GM12878 (cell line): ENCODE results near the gene SLC6A1. TPM values are rescaled to one million over a fixed set of nuclear protein-coding genes. Genes with fewer than 3 reads are reported as not detected.

ENCODE experiments used
- CBX3 ChIP-seq: fragments of 200-600 bp; sonication (generic); IDR thresholded peaks from 2 replicates; pipeline ENCODE4 v1.6.1; 2016; ENCODE audit warnings: low read depth, borderline replicate concordance
- EZH2 ChIP-seq: IDR thresholded peaks from 2 replicates; pipeline ENCODE4 v1.6.1; 2012; ENCODE audit warnings: low read depth, mild to moderate bottlenecking, control low read depth, inconsistent platforms, low read length, borderline replicate concordance; ENCODE audit not compliant: control insufficient read depth
- IKZF1 ChIP-seq: fragments of 450-650 bp; conservative IDR thresholded peaks from 2 replicates; pipeline ENCODE4 v1.6.1; 2017; ENCODE audit warnings: antibody characterized with exemption, mild to moderate bottlenecking
- MYC ChIP-seq: IDR thresholded peaks from 2 replicates; pipeline ENCODE4 v1.6.1; 2011; ENCODE audit warnings: mild to moderate bottlenecking, low read length, moderate library complexity, inconsistent platforms; ENCODE audit not compliant: insufficient read depth, insufficient replicate concordance, insufficient read length, severe bottlenecking
- NBN ChIP-seq: fragments of 450-650 bp; IDR thresholded peaks from 2 replicates; pipeline ENCODE4 v1.6.1; 2016
- RUNX3 ChIP-seq: IDR thresholded peaks from 2 replicates; pipeline ENCODE4 v1.6.1; 2012; ENCODE audit warnings: low read length, inconsistent platforms
- WRNIP1 ChIP-seq: IDR thresholded peaks from 2 replicates; pipeline ENCODE4 v1.6.1; 2011; ENCODE audit warnings: low read depth, low read length, improper control_type of control experiment, borderline replicate concordance
- ZNF217 ChIP-seq: fragments of 450-650 bp; IDR thresholded peaks from 2 replicates; pipeline ENCODE4 v1.6.1; 2017; ENCODE audit warnings: antibody characterized with exemption, mild to moderate bottlenecking
- ZNF24 ChIP-seq: fragments of 450-650 bp; IDR thresholded peaks from 2 replicates; pipeline ENCODE4 v1.6.1; 2017; ENCODE audit warnings: antibody characterized with exemption, mild to moderate bottlenecking
- ZNF622 ChIP-seq: fragments of 450-650 bp; IDR thresholded peaks from 2 replicates; pipeline ENCODE4 v1.6.1; 2017; ENCODE audit warnings: mild to moderate bottlenecking, inconsistent platforms
- polyA plus RNA-seq, 11 experiments: library from polyadenylated mRNA; depleted of rRNA in 4 of 11; unstranded in 6 of 11; stranded (reverse) in 5 of 11; fragments of >200 nt; fragmentation: Nextera tagmentation in 4 of 11; fragmentation: Illumina TruSeq in 1 of 11; extraction: Ambion mirVana in 4 of 11; extraction: Trizol in 1 of 11; gene quantifications; 1 replicate in 1 of 11; 2 replicates in 10 of 11; pipeline versions ENCODE4 v1.2.1 to v1.2.3, GENCODE V29; 2011 to 2016; ENCODE audit warnings: inconsistent platforms in 2 of 11, missing spikeins in 2 of 11, low read depth in 1 of 11
- total RNA-seq, 4 experiments: library from RNA; depleted of rRNA in 3 of 4; stranded (reverse); fragments of >200 nt in 3 of 4; fragmentation: Illumina TruSeq in 1 of 4; extraction: Trizol in 1 of 4; gene quantifications; 2 replicates each; pipeline versions ENCODE4 v1.2.1 to v1.2.3, GENCODE V29; 2013 to 2021
- TF ChIP-seq, protein P1 (sequence below): fragments of 450-650 bp; IDR thresholded peaks from 2 replicates; pipeline ENCODE4 v1.6.1; 2017; ENCODE audit warnings: mild to moderate bottlenecking, moderate library complexity
- TF ChIP-seq, protein P2 (sequence below): fragments of 450-650 bp; IDR thresholded peaks from 2 replicates; pipeline ENCODE4 v1.6.1; 2017; ENCODE audit warnings: low read depth, mild to moderate bottlenecking, moderate library complexity

The SLC6A1 gene
- total and polyA plus RNA-seq, 10 of the 15 experiments (the other 5 are each of a cell fraction or from before 2014, with no cell fraction given) = not detected

DNA sequence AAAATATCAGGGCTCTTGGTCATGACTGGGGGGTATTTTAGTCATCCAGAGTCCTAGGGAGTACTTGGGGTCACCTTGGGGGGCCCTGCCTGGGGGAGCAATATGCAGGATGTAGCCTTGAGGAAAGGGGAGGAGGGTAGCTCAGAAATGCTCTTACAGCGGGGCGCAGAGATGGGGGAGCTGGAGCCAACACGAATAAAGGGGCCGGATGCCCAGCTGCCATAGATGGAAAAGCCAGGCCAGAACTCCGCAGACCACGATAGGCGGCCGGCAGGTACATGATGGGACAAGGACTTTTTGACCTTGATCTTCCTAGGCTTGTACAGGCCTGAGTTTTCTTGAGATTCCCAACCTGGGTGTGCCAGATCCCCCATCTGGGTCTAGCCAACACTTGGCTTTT, 47.7 kb upstream of the SLC6A1 start (continued):
- TF ChIP-seq, protein P1, sequence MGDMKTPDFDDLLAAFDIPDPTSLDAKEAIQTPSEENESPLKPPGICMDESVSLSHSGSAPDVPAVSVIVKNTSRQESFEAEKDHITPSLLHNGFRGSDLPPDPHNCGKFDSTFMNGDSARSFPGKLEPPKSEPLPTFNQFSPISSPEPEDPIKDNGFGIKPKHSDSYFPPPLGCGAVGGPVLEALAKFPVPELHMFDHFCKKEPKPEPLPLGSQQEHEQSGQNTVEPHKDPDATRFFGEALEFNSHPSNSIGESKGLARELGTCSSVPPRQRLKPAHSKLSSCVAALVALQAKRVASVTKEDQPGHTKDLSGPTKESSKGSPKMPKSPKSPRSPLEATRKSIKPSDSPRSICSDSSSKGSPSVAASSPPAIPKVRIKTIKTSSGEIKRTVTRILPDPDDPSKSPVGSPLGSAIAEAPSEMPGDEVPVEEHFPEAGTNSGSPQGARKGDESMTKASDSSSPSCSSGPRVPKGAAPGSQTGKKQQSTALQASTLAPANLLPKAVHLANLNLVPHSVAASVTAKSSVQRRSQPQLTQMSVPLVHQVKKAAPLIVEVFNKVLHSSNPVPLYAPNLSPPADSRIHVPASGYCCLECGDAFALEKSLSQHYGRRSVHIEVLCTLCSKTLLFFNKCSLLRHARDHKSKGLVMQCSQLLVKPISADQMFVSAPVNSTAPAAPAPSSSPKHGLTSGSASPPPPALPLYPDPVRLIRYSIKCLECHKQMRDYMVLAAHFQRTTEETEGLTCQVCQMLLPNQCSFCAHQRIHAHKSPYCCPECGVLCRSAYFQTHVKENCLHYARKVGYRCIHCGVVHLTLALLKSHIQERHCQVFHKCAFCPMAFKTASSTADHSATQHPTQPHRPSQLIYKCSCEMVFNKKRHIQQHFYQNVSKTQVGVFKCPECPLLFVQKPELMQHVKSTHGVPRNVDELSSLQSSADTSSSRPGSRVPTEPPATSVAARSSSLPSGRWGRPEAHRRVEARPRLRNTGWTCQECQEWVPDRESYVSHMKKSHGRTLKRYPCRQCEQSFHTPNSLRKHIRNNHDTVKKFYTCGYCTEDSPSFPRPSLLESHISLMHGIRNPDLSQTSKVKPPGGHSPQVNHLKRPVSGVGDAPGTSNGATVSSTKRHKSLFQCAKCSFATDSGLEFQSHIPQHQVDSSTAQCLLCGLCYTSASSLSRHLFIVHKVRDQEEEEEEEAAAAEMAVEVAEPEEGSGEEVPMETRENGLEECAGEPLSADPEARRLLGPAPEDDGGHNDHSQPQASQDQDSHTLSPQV = no peak
- no peak for TF ChIP-seq IKZF1
- no peak for TF ChIP-seq NBN
- TF ChIP-seq CBX3 = no peak
- TF ChIP-seq, protein P2, sequence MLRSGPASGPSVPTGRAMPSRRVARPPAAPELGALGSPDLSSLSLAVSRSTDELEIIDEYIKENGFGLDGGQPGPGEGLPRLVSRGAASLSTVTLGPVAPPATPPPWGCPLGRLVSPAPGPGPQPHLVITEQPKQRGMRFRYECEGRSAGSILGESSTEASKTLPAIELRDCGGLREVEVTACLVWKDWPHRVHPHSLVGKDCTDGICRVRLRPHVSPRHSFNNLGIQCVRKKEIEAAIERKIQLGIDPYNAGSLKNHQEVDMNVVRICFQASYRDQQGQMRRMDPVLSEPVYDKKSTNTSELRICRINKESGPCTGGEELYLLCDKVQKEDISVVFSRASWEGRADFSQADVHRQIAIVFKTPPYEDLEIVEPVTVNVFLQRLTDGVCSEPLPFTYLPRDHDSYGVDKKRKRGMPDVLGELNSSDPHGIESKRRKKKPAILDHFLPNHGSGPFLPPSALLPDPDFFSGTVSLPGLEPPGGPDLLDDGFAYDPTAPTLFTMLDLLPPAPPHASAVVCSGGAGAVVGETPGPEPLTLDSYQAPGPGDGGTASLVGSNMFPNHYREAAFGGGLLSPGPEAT = no peak
- TF ChIP-seq ZNF24 = no peak
- no peak for TF ChIP-seq ZNF622
- TF ChIP-seq ZNF217 = no peak
- no peak for TF ChIP-seq RUNX3
- no peak for TF ChIP-seq WRNIP1
- no peak for TF ChIP-seq EZH2
- TF ChIP-seq MYC = no peak
